Loucy (cell line): Measurements from ENCODE around the gene USP47.

Source experiments
- EZH2phosphoT487 ChIP-seq: fragments of 200-600 bp; IDR thresholded peaks from 2 replicates; pipeline ENCODE4 v1.6.1; 2018; ENCODE audit warnings: antibody characterized with exemption, mild to moderate bottlenecking, moderate library complexity, borderline replicate concordance
- TF ChIP-seq, protein P1 (sequence below): fragments of 200-600 bp; sonication (generic); conservative IDR thresholded peaks from 2 replicates; pipeline ENCODE4 v1.5.1; 2014; ENCODE audit warnings: mild to moderate bottlenecking, antibody characterized with exemption, low read length

DNA sequence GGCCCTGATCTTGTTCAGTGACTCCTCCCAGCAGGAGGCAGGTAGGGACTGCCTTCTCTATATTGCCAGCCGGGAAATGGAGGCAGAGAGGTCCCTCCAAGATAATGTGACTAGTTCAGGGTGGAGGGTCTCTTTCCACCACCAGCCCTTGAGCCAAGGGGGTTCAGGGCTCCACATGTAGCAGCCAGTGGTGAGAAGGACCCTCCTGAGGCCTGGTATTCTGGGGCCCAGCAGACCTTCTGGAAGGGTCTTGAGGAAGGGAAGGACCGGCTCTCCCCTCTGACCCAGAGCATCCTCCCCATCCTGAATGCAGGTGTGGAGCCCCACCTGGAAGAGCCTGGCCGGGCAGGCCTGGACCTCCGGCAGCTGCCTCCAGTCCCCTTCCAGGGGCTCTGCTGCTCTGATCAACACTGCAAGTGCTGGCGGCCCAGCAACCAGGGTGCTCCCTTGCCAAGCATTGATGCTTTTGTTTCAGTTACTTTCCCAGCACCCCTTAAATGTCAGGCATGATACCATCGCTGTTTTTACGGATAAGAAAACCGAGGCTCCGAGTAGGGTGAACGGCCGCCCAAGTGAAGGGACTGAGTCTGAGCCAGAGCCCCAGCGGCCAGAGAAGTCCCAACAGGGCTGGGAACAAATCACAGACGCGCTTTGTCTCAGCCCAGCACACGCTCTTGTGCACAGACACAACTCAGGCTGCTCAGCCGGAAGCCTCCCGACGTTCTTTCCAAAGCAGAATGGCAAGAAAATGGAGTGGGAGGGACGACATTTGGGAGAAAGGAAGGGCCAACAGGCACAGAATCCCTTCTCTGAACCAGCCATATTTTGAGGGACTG lies 127.8 kb downstream of the USP47 start:
- TF ChIP-seq, protein P1, sequence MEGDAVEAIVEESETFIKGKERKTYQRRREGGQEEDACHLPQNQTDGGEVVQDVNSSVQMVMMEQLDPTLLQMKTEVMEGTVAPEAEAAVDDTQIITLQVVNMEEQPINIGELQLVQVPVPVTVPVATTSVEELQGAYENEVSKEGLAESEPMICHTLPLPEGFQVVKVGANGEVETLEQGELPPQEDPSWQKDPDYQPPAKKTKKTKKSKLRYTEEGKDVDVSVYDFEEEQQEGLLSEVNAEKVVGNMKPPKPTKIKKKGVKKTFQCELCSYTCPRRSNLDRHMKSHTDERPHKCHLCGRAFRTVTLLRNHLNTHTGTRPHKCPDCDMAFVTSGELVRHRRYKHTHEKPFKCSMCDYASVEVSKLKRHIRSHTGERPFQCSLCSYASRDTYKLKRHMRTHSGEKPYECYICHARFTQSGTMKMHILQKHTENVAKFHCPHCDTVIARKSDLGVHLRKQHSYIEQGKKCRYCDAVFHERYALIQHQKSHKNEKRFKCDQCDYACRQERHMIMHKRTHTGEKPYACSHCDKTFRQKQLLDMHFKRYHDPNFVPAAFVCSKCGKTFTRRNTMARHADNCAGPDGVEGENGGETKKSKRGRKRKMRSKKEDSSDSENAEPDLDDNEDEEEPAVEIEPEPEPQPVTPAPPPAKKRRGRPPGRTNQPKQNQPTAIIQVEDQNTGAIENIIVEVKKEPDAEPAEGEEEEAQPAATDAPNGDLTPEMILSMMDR, result no peak
- no peak for TF ChIP-seq EZH2phosphoT487
